Measurements from ENCODE around the gene PFKFB2. TPM values are rescaled to one million over a fixed set of nuclear protein-coding genes. Genes with fewer than 3 reads are reported as not detected.
A peak's percentile ranks its signal among the peaks of the same experiment; 100 is the strongest.

Gene PFKFB2
- total and polyA plus RNA-seq, 4 donors: 1.5 to 5.9 (median 3.0) TPM

DNA sequence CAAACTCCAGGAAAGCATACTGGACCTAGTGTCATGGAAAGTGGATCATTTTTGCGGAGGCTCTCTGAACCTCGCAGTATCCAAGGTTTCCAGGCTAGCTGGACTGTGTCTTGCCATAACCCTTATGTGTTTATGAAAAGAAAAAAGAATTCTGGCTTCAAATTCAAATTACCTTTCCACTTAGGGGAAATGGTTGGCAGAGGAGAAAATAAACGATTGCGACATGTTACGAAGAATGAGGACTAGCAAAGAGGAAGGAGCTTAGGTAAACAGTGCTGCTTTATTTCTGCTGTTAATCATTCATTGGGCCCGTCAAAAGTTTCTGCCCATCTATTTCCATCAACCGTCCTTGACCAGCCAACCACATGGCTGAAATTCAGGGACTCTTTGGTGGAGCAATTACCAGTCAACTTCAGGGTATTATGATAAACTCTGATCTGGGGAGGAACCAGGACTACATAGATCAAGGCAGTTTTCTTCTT lies 50.9 kb downstream of the PFKFB2 start, which contains the start of gene C4BPA:
C4BPA (plus strand) TSS at position 342 of the 482 bp plus-strand sequence. CDS start 8,793 bp downstream, outside the sequence.
- H3K27me3 ChIP-seq (ENCODE audit: control insufficient read depth in 4 of 4, insufficient read depth in 4 of 4, low read length in 3 of 4): no peaks in the 10 kb centered on the region
- WGBS: 24% methylated on average over 7 of the region's 7 CpGs
- H3K9me3 ChIP-seq (ENCODE audit: control insufficient read depth in 4 of 4, low read length in 3 of 4): no peaks in the 10 kb centered on the region
- peak within 1 kb of the TSS; percentile 46 to 99 (median 85) for H3K4me3 ChIP-seq (ENCODE audit: low read depth in 1 of 3, low read length in 3 of 3)
- peak within 1 kb of the TSS; percentile 86 to 95 for H3K9ac ChIP-seq (ENCODE audit: low read depth in 1 of 2, low read length in 2 of 2)
- peaks cover 3 to 38% (median 28%) of the 10 kb centered on the region in 4 donors for H3K4me1 ChIP-seq (ENCODE audit: control insufficient read depth in 4 of 4, insufficient read depth in 4 of 4, low read length in 3 of 4)
- DNase-seq (ENCODE audit: low spot score): no peak
- H3K27ac ChIP-seq (ENCODE audit: low read depth in 1 of 2, low read length in 2 of 2): peak within 1 kb of the TSS; percentile 88 to 93
- peaks cover 0 to 11% (median 6%) of the 10 kb centered on the region in 4 donors for H3K36me3 ChIP-seq (ENCODE audit: control insufficient read depth in 4 of 4, insufficient read depth in 3 of 4, low read depth in 1 of 4, low read length in 3 of 4)
- TF ChIP-seq EGR1 (IDR thresholded peaks at IDR 0.05; ENCODE audit: low read depth in 2 of 2) (peak in 1 of 2 donors; percentile 91), JUND (IDR thresholded peaks at IDR 0.05) (peak; percentile 76 to 89), YY1 (IDR thresholded peaks at IDR 0.05) (peak; percentile 89), GABPA (IDR thresholded peaks at IDR 0.05 in 1 of 2, conservative IDR thresholded peaks at IDR 0.05 in 1 of 2) (no peak), TAF1 (conservative IDR thresholded peaks at IDR 0.05) (peak; percentile 95), ATF3 (IDR thresholded peaks at IDR 0.05) (peak; percentile 70), SP1 (IDR thresholded peaks at IDR 0.05) (peak; percentile 95), RXRA (IDR thresholded peaks at IDR 0.05) (peak; percentile 74 to 95), NR2F2 (IDR thresholded peaks at IDR 0.05) (no peak), FOXA2 (IDR thresholded peaks at IDR 0.05) (peak; percentile 98), CTCF (IDR thresholded peaks at IDR 0.05; ENCODE audit: low read depth, low read length, missing input control) (no peak), RAD21 (IDR thresholded peaks at IDR 0.05) (peak; percentile 42), HNF4A (conservative IDR thresholded peaks at IDR 0.05) (peak; percentile 55 to 85), HNF4G (IDR thresholded peaks at IDR 0.05) (peak; percentile 10), FOXA1 (IDR thresholded peaks at IDR 0.05) (peak; percentile 93)
- TF ChIP-seq, protein P1, sequence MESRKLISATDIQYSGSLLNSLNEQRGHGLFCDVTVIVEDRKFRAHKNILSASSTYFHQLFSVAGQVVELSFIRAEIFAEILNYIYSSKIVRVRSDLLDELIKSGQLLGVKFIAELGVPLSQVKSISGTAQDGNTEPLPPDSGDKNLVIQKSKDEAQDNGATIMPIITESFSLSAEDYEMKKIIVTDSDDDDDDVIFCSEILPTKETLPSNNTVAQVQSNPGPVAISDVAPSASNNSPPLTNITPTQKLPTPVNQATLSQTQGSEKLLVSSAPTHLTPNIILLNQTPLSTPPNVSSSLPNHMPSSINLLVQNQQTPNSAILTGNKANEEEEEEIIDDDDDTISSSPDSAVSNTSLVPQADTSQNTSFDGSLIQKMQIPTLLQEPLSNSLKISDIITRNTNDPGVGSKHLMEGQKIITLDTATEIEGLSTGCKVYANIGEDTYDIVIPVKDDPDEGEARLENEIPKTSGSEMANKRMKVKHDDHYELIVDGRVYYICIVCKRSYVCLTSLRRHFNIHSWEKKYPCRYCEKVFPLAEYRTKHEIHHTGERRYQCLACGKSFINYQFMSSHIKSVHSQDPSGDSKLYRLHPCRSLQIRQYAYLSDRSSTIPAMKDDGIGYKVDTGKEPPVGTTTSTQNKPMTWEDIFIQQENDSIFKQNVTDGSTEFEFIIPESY (IDR thresholded peaks at IDR 0.05): peak; percentile 95
- TF ChIP-seq, protein P2, sequence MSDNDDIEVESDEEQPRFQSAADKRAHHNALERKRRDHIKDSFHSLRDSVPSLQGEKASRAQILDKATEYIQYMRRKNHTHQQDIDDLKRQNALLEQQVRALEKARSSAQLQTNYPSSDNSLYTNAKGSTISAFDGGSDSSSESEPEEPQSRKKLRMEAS (IDR thresholded peaks at IDR 0.05): peak; percentile 98
- TF ChIP-seq, protein P3, sequence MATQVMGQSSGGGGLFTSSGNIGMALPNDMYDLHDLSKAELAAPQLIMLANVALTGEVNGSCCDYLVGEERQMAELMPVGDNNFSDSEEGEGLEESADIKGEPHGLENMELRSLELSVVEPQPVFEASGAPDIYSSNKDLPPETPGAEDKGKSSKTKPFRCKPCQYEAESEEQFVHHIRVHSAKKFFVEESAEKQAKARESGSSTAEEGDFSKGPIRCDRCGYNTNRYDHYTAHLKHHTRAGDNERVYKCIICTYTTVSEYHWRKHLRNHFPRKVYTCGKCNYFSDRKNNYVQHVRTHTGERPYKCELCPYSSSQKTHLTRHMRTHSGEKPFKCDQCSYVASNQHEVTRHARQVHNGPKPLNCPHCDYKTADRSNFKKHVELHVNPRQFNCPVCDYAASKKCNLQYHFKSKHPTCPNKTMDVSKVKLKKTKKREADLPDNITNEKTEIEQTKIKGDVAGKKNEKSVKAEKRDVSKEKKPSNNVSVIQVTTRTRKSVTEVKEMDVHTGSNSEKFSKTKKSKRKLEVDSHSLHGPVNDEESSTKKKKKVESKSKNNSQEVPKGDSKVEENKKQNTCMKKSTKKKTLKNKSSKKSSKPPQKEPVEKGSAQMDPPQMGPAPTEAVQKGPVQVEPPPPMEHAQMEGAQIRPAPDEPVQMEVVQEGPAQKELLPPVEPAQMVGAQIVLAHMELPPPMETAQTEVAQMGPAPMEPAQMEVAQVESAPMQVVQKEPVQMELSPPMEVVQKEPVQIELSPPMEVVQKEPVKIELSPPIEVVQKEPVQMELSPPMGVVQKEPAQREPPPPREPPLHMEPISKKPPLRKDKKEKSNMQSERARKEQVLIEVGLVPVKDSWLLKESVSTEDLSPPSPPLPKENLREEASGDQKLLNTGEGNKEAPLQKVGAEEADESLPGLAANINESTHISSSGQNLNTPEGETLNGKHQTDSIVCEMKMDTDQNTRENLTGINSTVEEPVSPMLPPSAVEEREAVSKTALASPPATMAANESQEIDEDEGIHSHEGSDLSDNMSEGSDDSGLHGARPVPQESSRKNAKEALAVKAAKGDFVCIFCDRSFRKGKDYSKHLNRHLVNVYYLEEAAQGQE (IDR thresholded peaks at IDR 0.05): peak; percentile 90
